Fibroblast of lung (primary cell): Measurements from ENCODE around the gene SLC6A7.

Experiments
- EZH2 ChIP-seq: IDR thresholded peaks from 2 replicates; pipeline ENCODE4 v1.5.1; 2012; ENCODE audit warnings: low read length, control low read depth, mild to moderate bottlenecking; ENCODE audit errors: missing control alignments
- TF ChIP-seq, protein P1 (sequence below), 2 donors: IDR thresholded peaks in 1 of 2; conservative IDR thresholded peaks in 1 of 2; 1 replicate in 1 of 2; 2 replicates in 1 of 2; pipeline ENCODE4 v1.5.1; 2011 to 2012; ENCODE audit warnings: low read length in 2 of 2, control low read depth in 1 of 2, inconsistent platforms in 1 of 2, low read depth in 1 of 2, mild to moderate bottlenecking in 1 of 2

- TF ChIP-seq EZH2 = no peak
- TF ChIP-seq, protein P1, sequence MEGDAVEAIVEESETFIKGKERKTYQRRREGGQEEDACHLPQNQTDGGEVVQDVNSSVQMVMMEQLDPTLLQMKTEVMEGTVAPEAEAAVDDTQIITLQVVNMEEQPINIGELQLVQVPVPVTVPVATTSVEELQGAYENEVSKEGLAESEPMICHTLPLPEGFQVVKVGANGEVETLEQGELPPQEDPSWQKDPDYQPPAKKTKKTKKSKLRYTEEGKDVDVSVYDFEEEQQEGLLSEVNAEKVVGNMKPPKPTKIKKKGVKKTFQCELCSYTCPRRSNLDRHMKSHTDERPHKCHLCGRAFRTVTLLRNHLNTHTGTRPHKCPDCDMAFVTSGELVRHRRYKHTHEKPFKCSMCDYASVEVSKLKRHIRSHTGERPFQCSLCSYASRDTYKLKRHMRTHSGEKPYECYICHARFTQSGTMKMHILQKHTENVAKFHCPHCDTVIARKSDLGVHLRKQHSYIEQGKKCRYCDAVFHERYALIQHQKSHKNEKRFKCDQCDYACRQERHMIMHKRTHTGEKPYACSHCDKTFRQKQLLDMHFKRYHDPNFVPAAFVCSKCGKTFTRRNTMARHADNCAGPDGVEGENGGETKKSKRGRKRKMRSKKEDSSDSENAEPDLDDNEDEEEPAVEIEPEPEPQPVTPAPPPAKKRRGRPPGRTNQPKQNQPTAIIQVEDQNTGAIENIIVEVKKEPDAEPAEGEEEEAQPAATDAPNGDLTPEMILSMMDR (conservative IDR thresholded peaks at IDR 0.05 in 1 of 2, IDR thresholded peaks at IDR 0.05 in 1 of 2; ENCODE audit: low read depth in 1 of 2, low read length in 2 of 2) = no peak
These were observed 12.1 kb upstream of the SLC6A7 start for GRCh38 chr5:150177721-150178120.
